Measurements from ENCODE around the gene MIA. TPM values are rescaled to one million over a fixed set of nuclear protein-coding genes. Genes with fewer than 3 reads are reported as not detected.
"Not testable (repeated sequence)": the region's sequence is repeated elsewhere in the genome, so short reads cannot be mapped to it uniquely, and the experiment has no call there.

MIA gene
- total RNA-seq, 1 donor from 2014 or later, result not detected

DNA sequence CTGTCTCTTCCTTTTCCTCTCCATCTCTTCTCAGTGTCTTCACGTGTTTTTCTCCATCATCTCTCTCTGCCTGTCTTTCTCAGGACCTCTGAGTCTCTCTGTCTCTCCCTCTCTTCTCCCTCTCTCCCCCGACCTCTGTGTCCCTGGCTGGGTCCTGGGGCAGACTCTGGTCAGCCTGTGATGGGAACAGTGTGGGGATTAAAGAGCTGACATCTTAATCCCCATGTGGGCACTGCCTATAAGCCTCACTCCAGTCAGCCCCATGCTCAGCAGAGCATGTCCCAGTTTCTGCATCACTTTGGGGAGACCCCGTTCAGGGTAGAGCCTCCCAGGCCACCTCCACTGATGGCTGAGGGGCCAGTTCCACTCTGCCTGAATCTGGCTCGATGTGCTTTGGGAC is 39.9 kb downstream of the MIA start:
- DNase-seq (ENCODE audit: low spot score in 2 of 2), result no peak
- no peak for FAIRE-seq

DNA sequence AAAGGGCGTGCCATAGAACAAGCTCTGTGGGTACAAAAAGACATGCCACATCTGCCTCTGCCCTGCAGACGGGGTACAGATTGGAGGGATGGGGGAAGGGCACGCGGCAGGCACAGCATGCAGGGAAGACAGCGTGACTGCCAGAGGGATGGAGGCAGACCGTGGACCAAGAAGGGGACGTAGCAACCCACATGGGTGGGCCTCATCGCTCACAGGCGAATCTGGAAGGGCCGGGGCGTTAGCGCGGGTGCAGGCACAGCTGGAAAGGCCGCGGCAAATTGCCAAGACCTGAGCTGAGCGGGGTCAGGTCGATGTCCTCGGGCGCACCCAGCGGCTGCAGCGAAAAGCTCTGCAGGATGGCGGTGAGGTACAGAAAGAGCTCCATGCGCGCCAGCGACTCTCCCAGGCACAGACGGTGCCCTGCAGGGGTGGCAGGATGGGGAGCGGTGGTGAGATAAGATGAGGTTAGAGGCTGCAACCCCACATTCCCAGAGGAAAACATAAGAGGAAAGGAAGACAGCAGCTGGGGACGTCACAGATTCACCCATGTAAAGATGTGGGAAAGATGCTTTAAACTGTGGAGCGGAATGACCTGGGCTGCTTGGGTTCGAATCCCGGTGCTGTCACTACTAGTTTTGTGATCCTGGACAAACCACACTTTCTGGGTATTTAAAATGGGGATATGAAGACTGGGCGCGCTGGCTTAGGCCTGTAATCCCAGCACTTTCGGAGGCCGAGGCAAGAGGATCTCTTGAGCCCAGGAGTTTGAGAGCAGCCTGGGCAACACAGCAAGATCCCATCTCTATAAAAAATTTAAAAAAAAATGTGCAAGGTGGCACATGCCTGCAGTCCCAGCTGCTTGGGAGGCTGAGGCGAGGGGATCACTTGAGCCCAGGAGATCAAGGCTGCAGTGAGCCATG is 43.4 kb downstream of the MIA start:
- not testable (repeated sequence) for DNase-seq (ENCODE audit: low spot score in 2 of 2); FAIRE-seq

DNA sequence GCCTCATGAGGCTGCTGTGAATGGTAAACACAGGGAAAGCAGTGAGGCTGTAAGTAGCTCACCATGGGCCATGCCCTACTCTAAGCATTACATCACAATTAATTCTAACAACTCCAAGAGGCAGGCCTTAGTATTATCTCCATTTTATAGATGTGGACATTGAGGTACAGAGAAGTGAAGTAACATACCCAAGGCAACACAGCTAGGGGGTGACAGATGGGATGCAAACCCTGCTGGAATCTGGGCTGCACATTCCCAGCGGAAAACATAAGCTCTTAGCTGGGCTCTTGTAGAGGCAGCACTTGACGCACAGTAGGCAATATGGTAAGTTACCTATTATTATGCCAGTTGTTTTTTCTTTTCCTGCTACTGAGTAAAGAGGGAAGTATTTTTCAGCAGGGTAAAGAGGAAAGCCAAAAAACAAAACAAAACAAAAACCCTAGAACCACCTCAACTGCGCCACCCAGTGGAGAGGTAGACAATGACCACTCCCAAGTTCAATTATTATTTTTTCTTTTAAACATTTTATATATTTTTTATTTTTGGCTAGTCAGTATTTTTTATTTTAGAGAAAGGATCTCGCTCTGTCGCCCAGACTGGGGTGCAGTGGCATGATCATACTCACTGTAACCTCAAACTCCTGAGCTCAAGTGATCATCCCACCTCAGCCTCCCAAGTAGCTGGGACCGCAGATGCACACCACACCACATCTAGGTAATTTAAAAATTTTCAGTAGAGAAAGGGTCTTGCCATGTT is 44.3 kb downstream of the MIA start:
- peak; percentile 52 for FAIRE-seq
- DNase-seq (ENCODE audit: low spot score in 2 of 2), result not testable (repeated sequence)

DNA sequence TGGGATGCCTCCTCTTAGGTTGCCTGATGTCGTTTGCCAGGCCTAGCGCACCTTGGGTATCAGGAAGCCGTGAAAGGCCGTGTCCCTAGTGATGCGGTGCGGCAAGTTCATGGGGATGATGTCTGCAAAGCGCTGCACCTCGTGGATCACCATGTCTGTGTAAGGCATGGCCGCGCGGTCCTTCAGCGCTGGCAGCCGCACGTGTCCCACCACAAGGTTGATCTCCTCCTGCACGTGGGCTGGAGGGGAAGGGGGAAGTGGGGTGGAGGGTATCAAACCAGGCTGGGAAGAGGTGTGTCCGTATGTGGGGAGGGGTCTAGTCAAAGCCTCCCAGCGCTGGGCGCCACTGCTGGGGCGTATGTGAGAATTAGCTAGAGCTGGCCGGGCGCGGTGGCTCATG is 46.8 kb downstream of the MIA start:
- FAIRE-seq, result no peak
- no peak for DNase-seq (ENCODE audit: low spot score in 2 of 2)

DNA sequence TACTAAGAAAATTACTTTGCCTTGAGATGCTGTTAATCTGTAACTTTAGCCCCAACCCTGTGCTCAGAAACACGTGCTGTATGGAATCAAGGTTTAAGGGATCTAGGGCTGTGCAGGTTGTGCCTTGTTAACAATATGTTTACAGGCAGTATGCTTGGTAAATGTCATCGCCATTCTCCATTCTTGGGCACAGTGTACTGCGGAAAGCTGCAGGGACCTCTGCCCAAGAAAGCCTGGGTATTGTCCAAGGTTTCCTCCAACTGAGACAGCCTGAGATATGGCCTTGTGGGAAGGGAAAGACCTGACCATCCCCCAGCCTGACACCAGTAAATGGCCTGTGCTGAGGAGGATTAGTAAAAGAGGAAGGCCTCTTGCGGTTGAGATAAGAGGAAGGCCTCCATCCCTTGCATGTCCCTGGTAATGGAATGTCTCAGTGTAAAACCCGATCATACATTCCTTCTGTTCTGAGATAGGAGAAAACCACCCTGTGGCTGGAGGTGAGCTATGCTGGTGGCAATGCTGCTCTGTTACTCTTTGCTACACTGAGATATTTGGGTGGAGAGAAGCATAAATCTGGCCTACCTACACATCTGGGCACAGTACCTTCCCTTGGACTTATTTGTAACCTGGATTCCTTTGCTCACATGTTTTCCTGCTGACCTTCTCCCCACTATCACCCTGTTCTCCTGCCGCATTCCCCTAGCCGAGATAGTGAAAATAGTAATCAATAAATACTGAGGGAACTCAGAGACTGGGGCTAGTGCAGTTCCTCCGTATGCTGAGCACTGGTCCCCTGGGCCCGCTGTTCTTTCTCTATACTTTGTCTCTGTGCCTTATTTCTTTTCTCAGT is 47.6 kb downstream of the MIA start:
- not testable (repeated sequence) for DNase-seq (ENCODE audit: low spot score in 2 of 2); FAIRE-seq

DNA sequence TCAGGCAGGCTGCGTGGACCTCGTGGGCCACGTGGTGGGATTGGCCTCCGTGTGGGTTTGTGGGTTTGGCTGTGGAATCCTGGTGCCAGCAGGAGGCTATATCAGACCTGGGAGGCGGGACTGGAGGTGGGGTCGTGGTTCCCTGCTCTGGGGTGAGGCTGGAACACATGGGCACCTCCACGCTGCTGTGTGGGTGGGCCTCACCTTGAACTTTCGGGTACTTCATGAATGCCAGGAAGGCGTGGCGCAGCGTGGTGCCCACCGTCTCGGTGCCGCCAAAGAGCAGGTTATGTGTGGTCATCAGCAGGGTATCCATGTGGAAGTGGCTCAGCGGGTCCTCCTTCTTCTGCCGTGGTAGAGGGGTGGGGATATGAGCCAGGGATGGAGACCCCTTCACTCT is 49.6 kb downstream of the MIA start:
- not testable (repeated sequence) for DNase-seq (ENCODE audit: low spot score in 2 of 2); FAIRE-seq

DNA sequence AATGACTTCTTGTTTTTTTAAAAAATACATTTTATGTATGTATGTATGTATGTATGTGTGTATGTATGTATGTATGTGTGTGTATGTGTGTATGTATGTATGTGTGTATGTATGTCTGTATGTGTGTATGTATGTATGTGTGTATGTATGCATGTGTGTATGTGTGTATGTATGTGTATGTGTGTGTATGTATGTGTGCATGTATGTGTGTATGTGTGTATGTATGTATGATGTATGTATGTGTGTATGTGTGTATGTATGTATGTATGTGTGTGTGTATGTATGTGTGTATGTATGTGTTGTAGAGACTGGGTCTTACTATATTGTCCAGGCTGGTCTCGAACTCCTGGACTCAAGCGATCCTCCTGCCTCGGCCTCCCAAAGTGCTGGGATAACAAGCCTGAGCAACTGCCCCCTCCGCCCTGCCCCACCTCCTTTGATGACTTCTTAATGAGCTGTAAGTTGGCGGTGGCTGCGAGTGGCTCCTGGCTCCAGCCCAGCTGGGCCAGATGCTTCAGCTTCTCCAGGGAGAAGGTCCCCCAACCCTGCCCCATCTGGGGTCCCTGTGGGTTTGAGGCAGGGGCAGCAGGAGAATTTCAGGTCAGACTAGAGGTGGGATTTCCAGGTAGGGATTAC is 50.3 kb downstream of the MIA start:
- peak; percentile 36 for FAIRE-seq

DNA sequence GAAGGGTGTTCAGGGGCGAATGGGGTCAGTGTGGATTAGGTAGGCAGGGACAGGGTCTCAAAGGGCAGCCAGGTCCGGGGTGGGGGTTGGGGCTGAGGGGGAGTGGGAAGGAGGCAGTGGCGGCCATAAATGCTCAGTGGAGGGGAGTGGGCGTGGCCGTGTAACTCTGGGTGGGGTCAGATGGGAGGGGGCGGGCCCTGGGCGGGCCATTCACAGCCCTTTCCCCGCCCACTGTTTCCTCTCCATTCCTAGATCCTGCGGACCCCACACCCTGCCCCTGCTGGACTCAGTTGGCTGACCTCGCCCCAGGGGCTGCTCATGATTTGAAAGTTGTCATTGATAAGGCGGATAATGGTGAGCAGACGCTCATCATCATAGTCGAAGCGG is 51.0 kb downstream of the MIA start:
- FAIRE-seq, result not testable (repeated sequence)

More for the DNA sequence above, 50.3 kb downstream of the MIA start:
- not testable (repeated sequence) for DNase-seq (ENCODE audit: low spot score in 2 of 2)

DNA sequence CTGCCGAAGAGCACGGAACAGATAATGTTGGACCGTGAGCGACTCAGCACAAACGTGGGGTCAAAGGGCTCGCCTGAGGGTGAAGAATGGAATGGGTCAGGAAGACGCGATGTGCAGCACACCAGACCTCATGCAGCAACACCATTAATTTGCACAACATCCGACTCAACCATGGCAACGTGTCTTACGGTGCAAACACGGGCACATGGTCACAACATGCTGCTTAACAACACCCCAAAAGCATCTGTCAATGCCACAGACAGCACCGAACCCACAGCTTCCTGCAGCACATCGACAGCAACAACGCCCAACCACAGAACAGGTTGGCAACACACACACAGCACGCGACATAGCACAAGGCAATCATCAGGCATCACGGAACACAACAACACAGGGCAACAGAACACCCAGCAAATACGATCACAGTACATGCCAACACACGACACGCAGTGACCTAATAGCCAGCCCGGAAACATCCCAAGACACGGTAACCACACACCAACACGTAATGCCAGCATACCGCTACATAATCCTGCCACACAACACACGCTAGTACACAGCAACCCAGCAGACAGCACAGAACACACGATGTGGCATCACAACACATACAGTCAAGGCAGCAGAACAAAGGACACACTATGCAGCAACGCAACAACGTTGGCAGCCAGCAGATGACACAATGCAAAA is 51.5 kb downstream of the MIA start:
- DNase-seq (ENCODE audit: low spot score in 2 of 2); FAIRE-seq: not testable (repeated sequence)

More for the DNA sequence above, 51.0 kb downstream of the MIA start:
- not testable (repeated sequence) for DNase-seq (ENCODE audit: low spot score in 2 of 2)

Other genes starting within 250 kb of the MIA start
- gene SHKBP1, start 198.6 kb upstream of the MIA start, total RNA-seq, result 1.6 TPM
- 25.3 TPM for gene LTBP4, start 174.2 kb upstream of the MIA start, total RNA-seq
- 16.7 TPM for gene NUMBL, start 84.9 kb upstream of the MIA start, total RNA-seq
- 24.5 TPM for gene COQ8B, start 58.6 kb upstream of the MIA start, total RNA-seq
- gene ITPKC, start 58.4 kb upstream of the MIA start, total RNA-seq, result 5.7 TPM
- under 0.01 TPM for gene ACTMAP, start 25.0 kb upstream of the MIA start, total RNA-seq
- gene SNRPA, start 24.3 kb upstream of the MIA start, total RNA-seq, result 23.6 TPM
- 6.1 TPM for gene RAB4B, start 2.7 kb downstream of the MIA start, total RNA-seq
- 46.5 TPM for gene EGLN2, start 23.7 kb downstream of the MIA start, total RNA-seq
- not detected for gene CYP2A6, start 74.9 kb downstream of the MIA start, total RNA-seq
- not detected for gene CYP2A7, start 106.7 kb downstream of the MIA start, total RNA-seq
- not detected for gene CYP2B6, start 215.8 kb downstream of the MIA start, total RNA-seq

Data from frontal cortex (tissue), 4 donors.